ENCODE data around the gene SLC2A11. TPM values are rescaled to one million over a fixed set of nuclear protein-coding genes. Genes with fewer than 3 reads are reported as not detected.

The SLC2A11 gene
- total RNA-seq, 1 donor from 2014 or later = 52.4 TPM

GRCh38 chr22:23828800-23829680 is 28.6 kb upstream of the SLC2A11 start:
- DNase-seq = no peak
- Mint-ChIP-seq H3K4me1 (ENCODE audit: low read depth, unreplicated experiment) (peaks cover 15% of the 10 kb centered on the region), H3K9me3 (ENCODE audit: unreplicated experiment) (peaks cover 1% of the 10 kb centered on the region), H3K36me3 (ENCODE audit: unreplicated experiment) (no peaks in the 10 kb centered on the region), H3K27me3 (ENCODE audit: unreplicated experiment) (peaks cover 1% of the 10 kb centered on the region), H3K4me3 (ENCODE audit: unreplicated experiment) (no peak overlapping the region), H3K27ac (ENCODE audit: unreplicated experiment) (peak overlapping the region; percentile 62)
- no peak for TF ChIP-seq CTCF (IDR thresholded peaks at IDR 0.05; ENCODE audit: partially characterized antibody, unreplicated experiment)

DNA sequence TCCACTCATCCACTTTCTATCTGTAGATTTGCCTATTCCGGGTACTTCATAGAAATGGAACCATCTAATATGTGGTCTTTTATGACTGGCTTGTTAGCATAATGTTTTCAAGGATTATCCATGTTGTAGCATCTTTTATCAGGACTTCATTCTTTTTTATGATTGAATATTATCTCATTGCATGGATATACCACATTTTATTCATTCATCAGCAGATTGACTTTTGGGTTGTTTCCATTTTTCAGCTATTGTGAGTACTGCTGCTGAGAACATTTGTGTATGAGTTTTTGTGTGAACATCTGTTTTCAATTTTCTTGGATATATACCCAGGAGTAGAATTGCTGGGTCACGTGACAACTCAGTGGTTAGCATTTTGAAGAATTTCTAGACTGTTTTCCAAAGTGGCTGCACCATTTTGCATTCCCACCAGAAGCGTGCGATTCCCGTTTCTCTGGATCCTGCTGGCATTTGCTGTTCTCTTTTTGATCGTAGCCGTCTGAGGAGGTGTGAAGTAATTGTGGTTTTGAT is 27.8 kb upstream of the SLC2A11 start:
- no peak overlapping the region for H3K4me3 Mint-ChIP-seq (ENCODE audit: unreplicated experiment)
- H3K4me1 Mint-ChIP-seq (ENCODE audit: low read depth, unreplicated experiment) = peaks cover 17% of the 10 kb centered on the region
- peaks cover 1% of the 10 kb centered on the region for H3K9me3 Mint-ChIP-seq (ENCODE audit: unreplicated experiment)
- DNase-seq = no peak
- H3K27ac Mint-ChIP-seq (ENCODE audit: unreplicated experiment) = no peak overlapping the region
- peaks cover 1% of the 10 kb centered on the region for H3K27me3 Mint-ChIP-seq (ENCODE audit: unreplicated experiment)
- no peak for TF ChIP-seq CTCF (IDR thresholded peaks at IDR 0.05; ENCODE audit: partially characterized antibody, unreplicated experiment)
- H3K36me3 Mint-ChIP-seq (ENCODE audit: unreplicated experiment) = no peaks in the 10 kb centered on the region

DNA sequence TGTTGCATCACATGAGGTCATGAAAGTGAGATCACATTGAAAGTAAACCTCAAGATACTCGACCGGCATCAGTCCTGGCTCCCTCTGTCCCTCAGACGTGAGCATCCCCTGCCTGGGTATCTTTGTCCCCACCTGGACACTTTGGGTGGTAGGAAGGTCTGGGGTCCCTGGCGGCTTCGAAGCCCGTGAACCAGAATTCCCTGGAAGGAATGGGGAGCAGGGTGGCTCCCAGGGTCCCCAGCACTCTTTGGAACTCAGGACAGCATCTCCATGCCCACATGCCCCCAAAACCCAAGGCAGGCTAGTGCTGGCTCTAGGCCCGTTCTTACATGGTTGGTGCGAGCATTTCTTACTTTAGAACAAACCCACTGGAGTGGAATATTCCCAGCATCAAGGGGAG is 26.4 kb upstream of the SLC2A11 start:
- peaks cover 4% of the 10 kb centered on the region for H3K27me3 Mint-ChIP-seq (ENCODE audit: unreplicated experiment)
- H3K9me3 Mint-ChIP-seq (ENCODE audit: unreplicated experiment) = peaks cover 7% of the 10 kb centered on the region
- no peak overlapping the region for H3K27ac Mint-ChIP-seq (ENCODE audit: unreplicated experiment)
- H3K36me3 Mint-ChIP-seq (ENCODE audit: unreplicated experiment) = no peaks in the 10 kb centered on the region
- H3K4me3 Mint-ChIP-seq (ENCODE audit: unreplicated experiment) = no peak overlapping the region
- no peak for DNase-seq
- peaks cover 16% of the 10 kb centered on the region for H3K4me1 Mint-ChIP-seq (ENCODE audit: low read depth, unreplicated experiment)
- no peak for TF ChIP-seq CTCF (IDR thresholded peaks at IDR 0.05; ENCODE audit: partially characterized antibody, unreplicated experiment)

- no peak overlapping the region for H3K4me3 Mint-ChIP-seq (ENCODE audit: unreplicated experiment)
- H3K9me3 Mint-ChIP-seq (ENCODE audit: unreplicated experiment) = peaks cover 7% of the 10 kb centered on the region
- no peak for DNase-seq
- no peaks in the 10 kb centered on the region for H3K36me3 Mint-ChIP-seq (ENCODE audit: unreplicated experiment)
- no peak for TF ChIP-seq CTCF (IDR thresholded peaks at IDR 0.05; ENCODE audit: partially characterized antibody, unreplicated experiment)
- peaks cover 8% of the 10 kb centered on the region for H3K27me3 Mint-ChIP-seq (ENCODE audit: unreplicated experiment)
- H3K4me1 Mint-ChIP-seq (ENCODE audit: low read depth, unreplicated experiment) = peaks cover 13% of the 10 kb centered on the region
- H3K27ac Mint-ChIP-seq (ENCODE audit: unreplicated experiment) = no peak overlapping the region
These were observed 25.9 kb upstream of the SLC2A11 start for GRCh38 chr22:23831781-23832180.

All from glutamatergic neuron (in vitro differentiated cells).